ENCODE results near the gene SHC3.

Gene SHC3

GRCh38 chr9:89185980-89186379 is 7.4 kb upstream of the SHC3 start:
- DNase-seq, result no peak

- DNase-seq, result no peak
Observed at GRCh38 chr9:89183146-89183545, 4.5 kb upstream of the SHC3 start.

- no peak for DNase-seq
Observed at GRCh38 chr9:89182369-89182768, 3.8 kb upstream of the SHC3 start.

DNA sequence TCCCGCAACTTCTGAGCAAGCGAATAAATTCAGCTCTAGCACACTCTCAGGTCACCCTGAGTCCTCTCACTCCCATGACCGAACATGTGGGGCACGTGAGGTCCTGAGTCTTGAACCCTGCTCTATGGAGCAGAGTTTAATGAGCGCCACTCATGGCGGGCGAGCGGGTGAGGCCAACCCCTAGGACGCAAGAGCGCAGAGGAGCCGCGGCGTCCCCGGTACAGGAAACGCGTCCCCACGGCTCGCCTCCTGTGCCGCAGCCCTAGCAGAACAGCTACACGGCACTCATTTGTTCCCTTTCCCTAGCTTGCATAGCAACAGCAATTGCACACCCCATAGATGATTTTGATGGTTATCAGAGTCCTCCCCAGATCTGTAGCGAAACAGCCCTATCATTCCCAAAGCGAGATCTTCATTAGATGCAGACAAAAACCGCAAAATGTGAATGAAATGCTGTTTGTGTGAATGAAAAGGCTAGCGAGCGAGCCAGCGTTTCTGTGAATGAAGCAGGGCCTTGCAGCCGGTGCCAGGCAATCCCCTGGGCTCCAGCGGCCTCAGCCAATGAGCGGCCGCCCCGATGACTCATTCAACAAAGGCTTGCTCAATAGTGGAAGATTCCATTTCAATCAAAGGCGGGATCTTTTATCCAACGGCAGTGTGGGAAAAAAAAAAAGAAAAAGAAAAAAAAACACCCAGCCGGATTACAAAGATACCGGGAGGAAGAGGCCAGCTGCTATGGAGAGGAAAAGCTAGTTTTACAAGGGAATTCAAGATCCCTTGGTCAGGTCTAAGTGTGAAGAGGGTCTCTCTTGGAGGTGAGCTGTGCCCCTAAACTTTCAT is 1.5 kb upstream of the SHC3 start:
- peak; percentile 74 for DNase-seq

- DNase-seq, result no peak
Observed at GRCh38 chr9:89179540-89179894, 899 bp upstream of the SHC3 start.

- no peak for DNase-seq
Observed at GRCh38 chr9:89178830-89179539, 367 bp upstream of the SHC3 start.

DNA sequence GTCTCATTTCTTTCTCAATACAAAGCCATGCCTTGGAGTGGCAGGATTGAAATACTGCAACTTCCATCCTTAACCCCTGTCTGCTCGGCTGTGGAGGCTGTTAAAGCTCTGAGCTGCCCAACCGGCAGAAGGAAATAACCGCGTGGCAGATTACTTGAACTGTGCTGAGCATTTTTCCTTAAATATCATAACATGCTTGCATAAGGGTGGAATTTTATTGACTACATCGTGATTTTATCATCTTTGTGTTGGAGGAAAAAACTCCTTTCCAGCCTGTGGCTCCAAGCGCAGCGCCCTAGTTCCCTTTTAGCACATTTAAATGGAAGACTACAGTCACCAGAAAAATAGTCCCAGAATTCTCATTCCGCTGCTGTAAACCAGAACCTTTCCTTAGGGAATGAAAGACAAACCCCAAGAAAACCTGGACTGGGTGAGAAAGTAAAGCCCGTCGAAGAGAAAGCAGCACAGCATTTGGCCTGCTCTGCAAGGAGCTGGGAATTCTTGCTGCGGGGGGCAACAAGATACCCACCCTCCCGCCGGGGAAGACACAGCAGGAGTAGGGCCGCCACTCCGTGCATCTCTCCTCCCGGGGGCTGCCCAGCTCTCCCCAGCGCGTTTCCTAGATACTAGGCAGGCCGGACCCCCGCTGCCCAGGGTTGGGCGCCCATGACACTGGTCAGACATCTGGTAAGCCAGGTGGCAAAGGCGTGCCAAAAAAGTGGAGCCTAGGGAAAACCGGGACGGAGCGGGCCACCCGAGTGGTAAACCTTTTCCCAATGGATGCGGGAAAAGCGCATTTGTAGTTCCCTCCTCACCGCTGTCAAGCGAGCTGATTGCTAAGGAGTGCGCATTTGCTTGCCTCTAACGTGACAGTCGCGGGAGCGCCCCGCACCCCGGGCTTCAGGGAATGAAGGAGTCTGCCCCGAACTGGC is 1.3 kb downstream of the SHC3 start:
- no peak for DNase-seq

DNA sequence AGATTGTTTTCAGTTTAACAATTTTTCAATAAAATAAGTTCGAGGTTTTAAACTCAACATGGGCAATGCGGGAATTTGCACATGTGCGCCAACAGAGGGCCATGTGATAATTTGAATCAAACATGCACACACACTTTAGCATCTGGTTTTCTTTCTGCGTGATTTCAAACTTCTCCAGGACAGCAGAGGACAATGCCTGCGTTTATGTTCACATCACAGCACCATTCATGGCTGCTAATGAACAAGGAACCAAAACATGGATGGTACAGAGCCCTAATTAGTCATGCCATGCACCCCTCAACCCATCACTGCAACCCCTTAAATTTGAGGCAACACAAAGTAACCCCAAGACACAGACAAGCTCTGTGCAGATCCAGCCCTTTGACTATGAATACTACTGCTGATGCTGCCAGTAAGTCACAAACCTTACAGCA is 2.8 kb downstream of the SHC3 start:
- DNase-seq, result no peak

DNA sequence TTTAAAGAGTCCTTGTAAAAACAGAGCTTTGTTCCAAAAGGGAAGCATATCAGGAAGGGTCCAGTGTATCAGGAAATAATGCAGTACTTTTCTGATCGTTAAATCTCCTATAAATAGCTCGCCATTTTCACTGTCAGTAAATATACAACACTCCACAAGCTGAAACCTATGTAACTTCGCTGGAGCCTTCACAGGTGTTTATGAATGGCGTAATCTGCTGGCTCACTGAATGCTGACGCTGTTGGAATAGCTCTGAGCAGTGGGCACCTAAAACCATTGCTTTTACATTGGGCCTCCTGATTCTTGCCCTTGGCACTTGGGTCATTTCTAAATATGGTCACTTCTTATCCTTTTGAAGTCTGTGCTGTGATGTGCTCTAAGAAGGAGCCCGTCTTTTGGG is 4.3 kb downstream of the SHC3 start:
- DNase-seq, result no peak

GRCh38 chr9:89173072-89173471 is 5.5 kb downstream of the SHC3 start:
- DNase-seq, result no peak

- no peak for DNase-seq
Observed at GRCh38 chr9:89172398-89172797, 6.2 kb downstream of the SHC3 start.

DNA sequence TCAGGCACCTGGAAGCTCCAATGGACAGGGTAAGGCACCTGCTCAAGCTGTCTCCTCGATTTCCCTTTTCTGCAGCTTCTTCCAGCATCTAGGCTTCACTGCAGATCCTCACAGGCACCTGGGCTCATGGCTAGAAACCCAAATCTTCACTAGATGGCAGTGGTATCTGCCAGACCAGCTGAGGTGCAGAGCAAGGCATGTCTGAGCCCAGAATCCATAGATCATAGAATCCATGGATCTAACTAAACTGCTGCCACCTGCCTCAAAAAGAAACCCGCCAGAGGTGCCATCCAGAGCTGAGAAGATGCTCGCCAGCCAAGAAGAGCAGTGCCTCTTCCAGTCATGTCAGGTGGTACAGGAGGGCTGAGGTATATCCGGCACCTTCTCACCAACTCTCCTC is 6.9 kb downstream of the SHC3 start:
- no peak for DNase-seq

DNA sequence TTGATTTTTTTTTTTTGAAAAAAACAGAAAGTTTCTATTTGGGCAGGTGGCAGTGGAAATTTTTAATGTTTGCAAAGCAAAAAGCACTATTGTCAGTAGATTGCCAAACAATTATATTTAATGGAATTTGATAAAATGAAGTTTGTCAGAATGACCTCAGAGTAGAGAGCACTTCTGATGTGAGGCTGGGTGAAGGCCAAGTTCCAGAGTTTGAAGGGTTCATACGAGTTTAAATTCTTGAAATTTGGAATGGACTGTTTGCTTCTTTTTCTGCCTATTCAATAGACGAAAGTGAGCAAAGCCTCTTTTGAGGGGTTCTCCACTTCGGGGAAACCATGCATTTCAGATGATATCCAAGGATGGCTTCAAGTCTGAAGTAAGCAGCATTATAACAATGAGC is 7.4 kb downstream of the SHC3 start:
- no peak for DNase-seq

GRCh38 chr9:89168901-89169813 is 9.5 kb downstream of the SHC3 start:
- no peak for DNase-seq

- DNase-seq, result no peak
Observed at GRCh38 chr9:89167788-89168187, 10.8 kb downstream of the SHC3 start.

GRCh38 chr9:89166852-89167251 is 11.8 kb downstream of the SHC3 start:
- DNase-seq, result no peak

DNA sequence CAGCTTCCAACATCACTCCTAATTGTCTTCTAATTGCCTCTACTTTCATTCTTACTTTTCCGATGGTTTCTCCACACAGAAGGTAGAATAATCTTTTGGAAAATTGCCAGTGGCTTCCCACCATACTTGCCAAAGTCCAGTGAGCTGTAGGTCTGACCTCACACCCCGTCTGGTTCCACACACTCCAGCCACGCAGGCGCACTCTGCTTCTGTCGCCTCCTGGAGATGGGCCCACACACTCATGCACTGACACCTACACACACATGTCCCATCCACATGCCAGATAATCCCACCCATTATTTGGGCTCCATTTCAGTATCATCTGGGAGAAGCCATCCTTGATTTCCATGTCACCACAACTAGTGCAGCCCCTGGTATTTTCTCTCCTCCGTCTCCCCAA is 12.7 kb downstream of the SHC3 start:
- no peak for DNase-seq

DNA sequence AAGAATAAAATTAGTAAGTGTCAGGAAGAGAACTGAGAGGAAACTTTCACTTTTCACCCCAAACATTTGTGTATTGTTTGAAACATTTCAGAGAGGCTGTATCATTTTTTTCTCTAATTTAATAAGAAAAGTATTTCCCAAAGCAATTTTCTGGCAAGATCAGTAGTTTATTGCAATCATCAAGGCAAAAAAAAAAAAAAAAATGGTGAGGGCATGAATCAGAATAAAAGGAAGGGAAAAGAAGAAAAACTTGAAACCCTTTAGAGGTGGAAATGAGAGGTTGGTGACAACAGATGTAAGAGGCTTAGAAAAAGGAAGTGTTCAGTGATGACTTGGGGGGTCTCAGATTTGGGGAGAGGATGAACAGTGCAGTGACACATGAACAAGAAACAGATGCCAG is 13.3 kb downstream of the SHC3 start:
- no peak for DNase-seq

GRCh38 chr9:89161221-89161620 is 17.4 kb downstream of the SHC3 start:
- no peak for DNase-seq

GRCh38 chr9:89160806-89161205 is 17.8 kb downstream of the SHC3 start:
- DNase-seq, result no peak

- peak; percentile 50 for DNase-seq
Observed at GRCh38 chr9:89154651-89155336, 23.8 kb downstream of the SHC3 start.

DNA sequence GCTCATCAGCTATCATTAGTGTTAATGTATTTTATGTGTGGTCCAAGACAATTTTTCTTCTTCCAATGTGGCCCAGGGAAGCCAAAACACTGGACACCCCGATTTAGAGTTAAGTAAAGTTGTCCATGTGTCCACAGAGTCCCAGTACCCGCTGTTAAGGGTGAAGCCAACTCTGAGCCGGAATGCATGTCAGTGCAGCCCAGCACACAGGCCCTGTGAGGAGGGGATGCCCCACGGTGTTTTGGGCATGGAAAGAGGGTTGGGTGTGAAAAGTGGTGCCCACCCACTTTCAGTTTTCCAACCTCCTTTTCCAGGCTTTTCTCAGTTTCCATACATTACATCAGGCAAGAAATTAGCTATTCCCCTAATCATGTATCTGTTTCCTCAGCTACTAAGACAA is 24.4 kb downstream of the SHC3 start:
- DNase-seq, result no peak
